Measurements from ENCODE around the gene EDEM1.
"Not testable (repeated sequence)": the region's sequence is repeated elsewhere in the genome, so short reads cannot be mapped to it uniquely, and the experiment has no call there.

Gene EDEM1

DNA sequence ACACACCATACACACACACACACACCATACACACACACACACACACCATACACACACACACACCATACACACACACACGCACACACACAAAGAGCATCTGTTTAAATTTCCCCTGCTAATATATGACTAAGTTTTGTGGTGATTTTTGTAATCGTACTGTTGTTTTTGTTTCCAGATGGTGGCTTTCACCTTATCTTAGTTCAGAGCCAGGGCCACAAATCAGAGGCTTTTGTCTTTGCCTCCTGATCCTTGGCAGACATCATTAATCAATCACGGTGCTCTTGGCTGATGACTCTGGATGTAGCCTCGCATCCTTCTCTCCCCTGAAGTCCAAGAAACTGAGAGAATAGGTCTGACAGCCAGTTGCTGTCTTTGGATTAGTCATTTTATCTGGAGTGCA is 52.1 kb downstream of the EDEM1 start:
- Histone ChIP-seq H3K4me2 (ENCODE audit: low read depth, low read length, poor library complexity, severe bottlenecking) (no peak overlapping the region), H3F3A (ENCODE audit: insufficient read depth) (no peaks in the 10 kb centered on the region), H3K27me3 (ENCODE audit: low read length) (no peaks in the 10 kb centered on the region), H4K20me1 (ENCODE audit: low read depth, low read length) (no peaks in the 10 kb centered on the region), H3K9me3 (ENCODE audit: insufficient read depth, low read length) (0 out of 2 replicates have a peak, but pooled peaks cover 5% of the 10 kb centered on the region), H3K4me3 (ENCODE audit: insufficient read depth, low read length, poor library complexity, severe bottlenecking) (no peak overlapping the region), H3K27ac (ENCODE audit: low read depth, low read length) (no peak overlapping the region), H3K79me2 (ENCODE audit: insufficient read depth, low read length) (no peaks in the 10 kb centered on the region), H3K36me3 (ENCODE audit: low read length) (no peaks in the 10 kb centered on the region), H3K9me2 (replicated peaks; ENCODE audit: insufficient read depth, low read length) (no peaks in the 10 kb centered on the region), H2AFZ (ENCODE audit: low read depth, low read length, severe bottlenecking) (no peak overlapping the region), H3K9ac (ENCODE audit: low read length) (no peak overlapping the region)
- TF ChIP-seq CTCF (IDR thresholded peaks at IDR 0.05; ENCODE audit: insufficient read depth, low read length, poor library complexity, severe bottlenecking) = no peak
- no peak for TF ChIP-seq EZH2phosphoT487 (conservative IDR thresholded peaks at IDR 0.05; ENCODE audit: low read length)

DNA sequence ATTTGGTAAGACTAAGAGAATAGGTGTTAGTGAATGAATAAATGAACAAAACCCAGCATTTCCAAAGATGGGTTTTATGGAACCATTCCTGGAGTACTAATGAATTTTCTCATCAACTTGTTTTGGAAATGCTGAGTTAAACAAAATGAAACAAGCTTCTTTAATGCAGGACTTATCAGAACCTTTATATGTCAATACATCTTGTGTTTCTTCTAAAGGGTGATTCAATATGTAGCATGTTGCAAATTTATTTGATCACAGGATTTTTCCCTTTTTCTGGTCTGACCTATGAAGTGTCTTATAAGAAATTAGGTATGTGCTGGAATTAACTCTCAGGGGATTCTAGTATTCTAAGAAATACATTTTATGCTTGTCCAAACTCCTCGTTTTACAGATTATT is 53.2 kb downstream of the EDEM1 start:
- no peaks in the 10 kb centered on the region for H3K9me2 ChIP-seq (replicated peaks; ENCODE audit: insufficient read depth, low read length)
- H4K20me1 ChIP-seq (ENCODE audit: low read depth, low read length) = no peaks in the 10 kb centered on the region
- H3K9me3 ChIP-seq (ENCODE audit: insufficient read depth, low read length) = 0 out of 2 replicates have a peak, but pooled peaks cover 5% of the 10 kb centered on the region
- H3K27me3 ChIP-seq (ENCODE audit: low read length) = no peaks in the 10 kb centered on the region
- H3F3A ChIP-seq (ENCODE audit: insufficient read depth) = no peaks in the 10 kb centered on the region
- H3K4me3 ChIP-seq (ENCODE audit: insufficient read depth, low read length, poor library complexity, severe bottlenecking) = no peak overlapping the region
- H3K9ac ChIP-seq (ENCODE audit: low read length) = no peak overlapping the region
- no peak for TF ChIP-seq EZH2phosphoT487 (conservative IDR thresholded peaks at IDR 0.05; ENCODE audit: low read length)
- no peak for TF ChIP-seq CTCF (IDR thresholded peaks at IDR 0.05; ENCODE audit: insufficient read depth, low read length, poor library complexity, severe bottlenecking)
- no peak overlapping the region for H2AFZ ChIP-seq (ENCODE audit: low read depth, low read length, severe bottlenecking)
- no peak overlapping the region for H3K4me2 ChIP-seq (ENCODE audit: low read depth, low read length, poor library complexity, severe bottlenecking)
- H3K36me3 ChIP-seq (ENCODE audit: low read length) = no peaks in the 10 kb centered on the region
- no peak overlapping the region for H3K27ac ChIP-seq (ENCODE audit: low read depth, low read length)
- no peaks in the 10 kb centered on the region for H3K79me2 ChIP-seq (ENCODE audit: insufficient read depth, low read length)

GRCh38 chr3:5242785-5243184 is 55.3 kb downstream of the EDEM1 start:
- H3K9ac ChIP-seq (ENCODE audit: low read length); H3K4me2 ChIP-seq (ENCODE audit: low read depth, low read length, poor library complexity, severe bottlenecking); H4K20me1 ChIP-seq (ENCODE audit: low read depth, low read length); H3K4me3 ChIP-seq (ENCODE audit: insufficient read depth, low read length, poor library complexity, severe bottlenecking); H3K9me3 ChIP-seq (ENCODE audit: insufficient read depth, low read length); H3K27me3 ChIP-seq (ENCODE audit: low read length); H3K79me2 ChIP-seq (ENCODE audit: insufficient read depth, low read length); H3K9me2 ChIP-seq (replicated peaks; ENCODE audit: insufficient read depth, low read length); H3K27ac ChIP-seq (ENCODE audit: low read depth, low read length); H2AFZ ChIP-seq (ENCODE audit: low read depth, low read length, severe bottlenecking); H3K36me3 ChIP-seq (ENCODE audit: low read length); H3F3A ChIP-seq (ENCODE audit: insufficient read depth): not testable (repeated sequence)

GRCh38 chr3:5245927-5246326 is 58.4 kb downstream of the EDEM1 start:
- Histone ChIP-seq H3K36me3 (ENCODE audit: low read length) (no peaks in the 10 kb centered on the region), H3K9me2 (replicated peaks; ENCODE audit: insufficient read depth, low read length) (no peaks in the 10 kb centered on the region), H3K27ac (ENCODE audit: low read depth, low read length) (no peak overlapping the region), H3K4me2 (ENCODE audit: low read depth, low read length, poor library complexity, severe bottlenecking) (no peak overlapping the region), H3K4me3 (ENCODE audit: insufficient read depth, low read length, poor library complexity, severe bottlenecking) (no peak overlapping the region), H3F3A (ENCODE audit: insufficient read depth) (no peaks in the 10 kb centered on the region), H4K20me1 (ENCODE audit: low read depth, low read length) (no peaks in the 10 kb centered on the region), H3K79me2 (ENCODE audit: insufficient read depth, low read length) (no peaks in the 10 kb centered on the region), H3K9ac (ENCODE audit: low read length) (no peak overlapping the region), H2AFZ (ENCODE audit: low read depth, low read length, severe bottlenecking) (no peak overlapping the region), H3K27me3 (ENCODE audit: low read length) (no peaks in the 10 kb centered on the region), H3K9me3 (ENCODE audit: insufficient read depth, low read length) (0 out of 2 replicates have a peak, but pooled peaks cover 5% of the 10 kb centered on the region)
- TF ChIP-seq EZH2phosphoT487 (conservative IDR thresholded peaks at IDR 0.05; ENCODE audit: low read length) = no peak
- TF ChIP-seq CTCF (IDR thresholded peaks at IDR 0.05; ENCODE audit: insufficient read depth, low read length, poor library complexity, severe bottlenecking) = no peak
